SK-N-DZ (cell line): ENCODE results near the gene ZNF230.

ENCODE experiments used
- DNase-seq: peaks from one replicate; pipeline ENCODE4 v3.0.0-alpha.2; 2015; ENCODE audit warnings: low spot score
- small RNA-seq, 2 experiments: library from RNA; depleted of rRNA; stranded (forward); fragments of <200 nt; gene quantifications; one replicate each; pipeline ENCODE3, GENCODE V24; 2014

ZNF230 gene

GRCh38 chr19:44032001-44032610, 29.3 kb downstream of the ZNF230 start:
- DNase-seq, result no peak

GRCh38 chr19:44042147-44042546, 39.4 kb downstream of the ZNF230 start:
- DNase-seq, result no peak

- no peak for DNase-seq
Measured at GRCh38 chr19:44050740-44051649, 48.2 kb downstream of the ZNF230 start.

GRCh38 chr19:44051650-44052402, 49.1 kb downstream of the ZNF230 start, which contains the start of gene ZNF223:
Gene ZNF223, plus strand, starts transcription at chr19:44052036. Its CDS starts 3,141 bp downstream, at chr19:44055177.
- peak; percentile 92 for DNase-seq

- DNase-seq, result no peak
Measured at GRCh38 chr19:44055870-44056269, 53.1 kb downstream of the ZNF230 start.

GRCh38 chr19:44059229-44059628, 56.5 kb downstream of the ZNF230 start:
- no peak for DNase-seq

- no peak for DNase-seq
Measured at GRCh38 chr19:44061038-44061437, 58.3 kb downstream of the ZNF230 start.

Small RNAs within 50 kb of the gene (small RNA-seq; reads per million reads assigned to genes)
- 0 reads per million in 2 experiments for gene AC006213.5
